ENCODE results near the gene ADD1. TPM values are rescaled to one million over a fixed set of nuclear protein-coding genes. Genes with fewer than 3 reads are reported as not detected.

The ADD1 gene
- total and polyA plus RNA-seq, 2 donors from 2014 or later: 232 to 313 TPM

DNA sequence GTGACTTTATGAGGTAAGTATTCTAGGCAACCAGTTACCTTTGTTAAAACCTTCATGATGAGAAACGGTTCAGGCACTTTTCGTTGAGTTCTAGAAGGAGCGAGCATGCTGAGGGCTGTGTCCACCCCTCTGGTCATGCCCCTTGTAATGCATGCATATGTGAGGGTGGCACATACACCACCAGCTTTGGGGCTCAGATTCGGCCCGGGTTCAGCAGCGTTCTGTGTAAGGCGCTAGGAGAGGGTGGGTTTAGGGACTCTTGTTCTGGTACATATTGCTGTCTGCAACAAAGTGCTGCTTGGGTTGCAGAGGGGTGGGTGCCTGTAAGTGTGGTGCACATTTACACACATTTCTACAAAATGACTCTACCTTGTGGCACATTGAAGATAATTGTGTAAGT, 65.0 kb downstream of the ADD1 start:
- DNase-seq: peak in 1 of 5 donors; percentile 31
- FAIRE-seq: no peak
- TF ChIP-seq, protein P1, sequence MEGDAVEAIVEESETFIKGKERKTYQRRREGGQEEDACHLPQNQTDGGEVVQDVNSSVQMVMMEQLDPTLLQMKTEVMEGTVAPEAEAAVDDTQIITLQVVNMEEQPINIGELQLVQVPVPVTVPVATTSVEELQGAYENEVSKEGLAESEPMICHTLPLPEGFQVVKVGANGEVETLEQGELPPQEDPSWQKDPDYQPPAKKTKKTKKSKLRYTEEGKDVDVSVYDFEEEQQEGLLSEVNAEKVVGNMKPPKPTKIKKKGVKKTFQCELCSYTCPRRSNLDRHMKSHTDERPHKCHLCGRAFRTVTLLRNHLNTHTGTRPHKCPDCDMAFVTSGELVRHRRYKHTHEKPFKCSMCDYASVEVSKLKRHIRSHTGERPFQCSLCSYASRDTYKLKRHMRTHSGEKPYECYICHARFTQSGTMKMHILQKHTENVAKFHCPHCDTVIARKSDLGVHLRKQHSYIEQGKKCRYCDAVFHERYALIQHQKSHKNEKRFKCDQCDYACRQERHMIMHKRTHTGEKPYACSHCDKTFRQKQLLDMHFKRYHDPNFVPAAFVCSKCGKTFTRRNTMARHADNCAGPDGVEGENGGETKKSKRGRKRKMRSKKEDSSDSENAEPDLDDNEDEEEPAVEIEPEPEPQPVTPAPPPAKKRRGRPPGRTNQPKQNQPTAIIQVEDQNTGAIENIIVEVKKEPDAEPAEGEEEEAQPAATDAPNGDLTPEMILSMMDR (IDR thresholded peaks at IDR 0.05; ENCODE audit: borderline replicate concordance, extremely low read depth, insufficient read depth): no peak

DNA sequence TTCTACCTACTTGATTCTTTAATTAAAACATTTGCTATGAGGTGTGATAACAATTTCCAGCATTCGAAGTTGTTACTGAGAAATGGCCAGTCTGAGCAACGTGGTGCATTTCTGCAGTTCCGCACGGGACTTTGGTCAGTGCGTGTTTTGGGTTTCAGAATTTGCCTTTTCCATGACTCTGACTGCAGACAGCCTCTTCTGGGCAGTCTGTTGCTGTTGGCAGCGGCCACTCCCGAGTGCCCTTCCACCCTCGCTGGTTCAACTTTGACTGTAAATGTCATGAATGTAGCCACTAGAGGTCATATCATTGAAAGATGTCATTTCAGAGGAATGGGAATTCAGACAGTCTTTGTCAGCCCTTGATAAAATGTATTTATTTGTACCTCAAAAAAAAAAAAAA, 65.9 kb downstream of the ADD1 start:
- no peak overlapping the region for H3K4me3 ChIP-seq (ENCODE audit: low read length in 3 of 3)
- H3K9me3 ChIP-seq (ENCODE audit: control insufficient read depth in 2 of 3, insufficient read depth in 1 of 3, low read length in 3 of 3): no peaks in the 10 kb centered on the region
- no peak overlapping the region for H3K9ac ChIP-seq (ENCODE audit: low read length in 3 of 3)
- DNase-seq (peak in 1 of 5 donors; percentile 14), FAIRE-seq (no peak)
- peaks cover 13 to 61% (median 56%) of the 10 kb centered on the region in 3 donors for H3K36me3 ChIP-seq (ENCODE audit: control insufficient read depth in 2 of 3, insufficient read depth in 3 of 3, low read length in 3 of 3)
- no peak overlapping the region for H3K27ac ChIP-seq (ENCODE audit: low read depth in 2 of 2, low read length in 2 of 2)
- intact Hi-C loops (cut with DNase I): no loop called here
- TF ChIP-seq, protein P1 (IDR thresholded peaks at IDR 0.05; ENCODE audit: borderline replicate concordance, extremely low read depth, insufficient read depth): no peak
- peaks cover 0 to 2% (median 0%) of the 10 kb centered on the region in 3 donors for H3K4me1 ChIP-seq (ENCODE audit: control insufficient read depth in 2 of 3, insufficient read depth in 2 of 3, low read depth in 1 of 3, low read length in 3 of 3)
- no peaks in the 10 kb centered on the region for H3K27me3 ChIP-seq (ENCODE audit: control insufficient read depth, insufficient read depth, low read length)

More for the DNA sequence above, 65.0 kb downstream of the ADD1 start:
- H3K36me3 ChIP-seq (ENCODE audit: control insufficient read depth in 2 of 3, insufficient read depth in 3 of 3, low read length in 3 of 3): peaks cover 13 to 70% (median 64%) of the 10 kb centered on the region in 3 donors
- intact Hi-C loops (cut with DNase I): no loop called here
- H3K4me1 ChIP-seq (ENCODE audit: control insufficient read depth in 2 of 3, insufficient read depth in 2 of 3, low read depth in 1 of 3, low read length in 3 of 3): peaks cover 0 to 2% (median 0%) of the 10 kb centered on the region in 3 donors
- H3K9ac ChIP-seq (ENCODE audit: low read length in 3 of 3): no peak overlapping the region
- H3K4me3 ChIP-seq (ENCODE audit: low read length in 3 of 3): no peak overlapping the region
- H3K9me3 ChIP-seq (ENCODE audit: control insufficient read depth in 2 of 3, insufficient read depth in 1 of 3, low read length in 3 of 3): no peaks in the 10 kb centered on the region
- H3K27me3 ChIP-seq (ENCODE audit: control insufficient read depth, insufficient read depth, low read length): no peaks in the 10 kb centered on the region
- no peak overlapping the region for H3K27ac ChIP-seq (ENCODE audit: low read depth in 2 of 2, low read length in 2 of 2)

DNA sequence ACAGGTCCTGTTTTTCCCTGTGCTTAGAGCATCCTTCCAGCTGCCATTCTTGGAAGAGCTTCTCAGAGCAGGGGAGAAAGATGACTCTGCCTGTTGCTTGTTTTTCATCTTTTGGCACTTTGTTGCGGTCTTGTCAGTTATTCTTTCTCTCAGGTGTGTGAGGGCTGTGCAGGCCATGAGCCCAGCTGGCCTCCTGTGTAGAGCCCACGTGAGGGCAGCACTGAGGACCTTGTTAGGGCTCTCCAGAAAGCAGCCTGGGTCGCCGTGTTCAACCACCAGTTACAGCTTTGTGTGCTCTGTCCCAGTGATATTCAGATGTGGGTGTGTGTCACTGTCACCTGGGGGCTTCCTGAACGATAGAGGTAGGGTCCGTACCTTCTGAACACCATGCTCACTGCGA, 66.8 kb downstream of the ADD1 start:
- peaks cover 10 to 59% (median 52%) of the 10 kb centered on the region in 3 donors for H3K36me3 ChIP-seq (ENCODE audit: control insufficient read depth in 2 of 3, insufficient read depth in 3 of 3, low read length in 3 of 3)
- peaks cover 0 to 2% (median 0%) of the 10 kb centered on the region in 3 donors for H3K4me1 ChIP-seq (ENCODE audit: control insufficient read depth in 2 of 3, insufficient read depth in 2 of 3, low read depth in 1 of 3, low read length in 3 of 3)
- FAIRE-seq: no peak
- TF ChIP-seq, protein P1 (IDR thresholded peaks at IDR 0.05; ENCODE audit: borderline replicate concordance, extremely low read depth, insufficient read depth): no peak
- no peak overlapping the region for H3K4me3 ChIP-seq (ENCODE audit: low read length in 3 of 3)
- H3K27me3 ChIP-seq (ENCODE audit: control insufficient read depth, insufficient read depth, low read length): no peaks in the 10 kb centered on the region
- peak in 1 of 5 donors; percentile 10 for DNase-seq
- H3K27ac ChIP-seq (ENCODE audit: low read depth in 2 of 2, low read length in 2 of 2): no peak overlapping the region
- no peaks in the 10 kb centered on the region for H3K9me3 ChIP-seq (ENCODE audit: control insufficient read depth in 2 of 3, insufficient read depth in 1 of 3, low read length in 3 of 3)
- intact Hi-C loops (cut with DNase I): no loop called here
- H3K9ac ChIP-seq (ENCODE audit: low read length in 3 of 3): no peak overlapping the region

DNA sequence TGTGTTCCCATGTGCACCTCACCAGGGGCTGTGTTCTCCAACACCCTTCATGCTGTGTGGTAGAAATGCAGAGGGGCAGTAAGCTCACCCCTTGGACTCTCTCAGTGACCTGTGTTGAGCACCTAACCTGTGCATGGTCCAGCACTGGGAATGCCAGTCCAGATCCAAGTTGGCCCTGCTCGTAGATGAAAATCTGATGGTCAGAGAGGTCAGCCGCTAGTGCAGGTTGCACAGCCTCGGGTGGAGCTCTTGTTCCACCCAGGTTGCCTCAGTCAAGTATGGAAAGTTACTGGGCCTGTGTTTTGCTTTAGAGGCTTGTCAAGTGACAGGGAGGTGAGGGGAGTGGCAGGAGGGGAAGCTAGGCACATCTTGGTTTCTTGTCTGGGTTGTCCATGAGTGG, 68.2 kb downstream of the ADD1 start:
- no peak overlapping the region for H3K4me3 ChIP-seq (ENCODE audit: low read length in 3 of 3)
- TF ChIP-seq, protein P1 (IDR thresholded peaks at IDR 0.05; ENCODE audit: borderline replicate concordance, extremely low read depth, insufficient read depth): no peak
- FAIRE-seq: no peak
- H3K27me3 ChIP-seq (ENCODE audit: control insufficient read depth, insufficient read depth, low read length): no peaks in the 10 kb centered on the region
- H3K9me3 ChIP-seq (ENCODE audit: control insufficient read depth in 2 of 3, insufficient read depth in 1 of 3, low read length in 3 of 3): no peaks in the 10 kb centered on the region
- peaks cover 0 to 2% (median 0%) of the 10 kb centered on the region in 3 donors for H3K4me1 ChIP-seq (ENCODE audit: control insufficient read depth in 2 of 3, insufficient read depth in 2 of 3, low read depth in 1 of 3, low read length in 3 of 3)
- H3K27ac ChIP-seq (ENCODE audit: low read depth in 2 of 2, low read length in 2 of 2): no peak overlapping the region
- intact Hi-C loops (cut with DNase I): no loop called here
- peaks cover 12 to 51% (median 47%) of the 10 kb centered on the region in 3 donors for H3K36me3 ChIP-seq (ENCODE audit: control insufficient read depth in 2 of 3, insufficient read depth in 3 of 3, low read length in 3 of 3)
- no peak overlapping the region for H3K9ac ChIP-seq (ENCODE audit: low read length in 3 of 3)
- peak in 1 of 5 donors; percentile 27 for DNase-seq
